HEK293 (cell line): ENCODE measurements around the gene C1orf52.

ENCODE experiments used
- EGR2 ChIP-seq: fragments of 450-650 bp; formaldehyde crosslinking; IDR thresholded peaks from 2 replicates; pipeline ENCODE4 v1.5.1; 2016; ENCODE audit warnings: low read depth, missing biosample characterization, missing genetic modification characterization
- HOXD13 ChIP-seq: sonication (generic); formaldehyde crosslinking; IDR thresholded peaks from 2 replicates; pipeline ENCODE4 v1.8.0; 2022; ENCODE audit warnings: missing genetic modification reagents, borderline replicate concordance
- KLF8 ChIP-seq: fragments of 450-650 bp; formaldehyde crosslinking; IDR thresholded peaks from 2 replicates; pipeline ENCODE4 v1.5.1; 2016; ENCODE audit warnings: missing biosample characterization, missing genetic modification characterization
- OVOL3 ChIP-seq: fragments of 450-650 bp; formaldehyde crosslinking; IDR thresholded peaks from 2 replicates; pipeline ENCODE4 v1.5.1; 2016; ENCODE audit warnings: missing biosample characterization, missing genetic modification characterization
- PRDM4 ChIP-seq: fragments of 450-650 bp; formaldehyde crosslinking; IDR thresholded peaks from 2 replicates; pipeline ENCODE4 v1.5.1; 2017; ENCODE audit warnings: missing biosample characterization, missing genetic modification characterization
- SCRT2 ChIP-seq: fragments of 450-650 bp; formaldehyde crosslinking; IDR thresholded peaks from 2 replicates; pipeline ENCODE4 v1.5.1; 2016; ENCODE audit warnings: missing biosample characterization, missing genetic modification characterization
- SP2 ChIP-seq: fragments of 450-650 bp; formaldehyde crosslinking; IDR thresholded peaks from 2 replicates; pipeline ENCODE4 v1.5.1; 2016; ENCODE audit warnings: missing biosample characterization, missing genetic modification characterization
- SP7 ChIP-seq: fragments of 450-650 bp; formaldehyde crosslinking; IDR thresholded peaks from 2 replicates; pipeline ENCODE4 v1.5.1; 2016; ENCODE audit warnings: missing biosample characterization, missing genetic modification characterization
- ZBTB1 ChIP-seq: fragments of 450-650 bp; formaldehyde crosslinking; IDR thresholded peaks from 2 replicates; pipeline ENCODE4 v1.5.1; 2016; ENCODE audit warnings: missing biosample characterization, missing genetic modification characterization
- ZBTB44 ChIP-seq: fragments of 450-650 bp; IDR thresholded peaks from 2 replicates; pipeline ENCODE4 v1.5.1; 2018; ENCODE audit warnings: missing biosample characterization, mild to moderate bottlenecking, missing genetic modification characterization
- ZFP37 ChIP-seq: fragments of 450-650 bp; formaldehyde crosslinking; IDR thresholded peaks from 2 replicates; pipeline ENCODE4 v1.5.1; 2016; ENCODE audit warnings: missing biosample characterization, missing genetic modification characterization
- ZNF148 ChIP-seq: fragments of 450-650 bp; formaldehyde crosslinking; IDR thresholded peaks from 2 replicates; pipeline ENCODE4 v1.5.0; 2017; ENCODE audit warnings: missing biosample characterization, missing genetic modification characterization, borderline replicate concordance
- ZNF175 ChIP-seq: fragments of 450-650 bp; formaldehyde crosslinking; IDR thresholded peaks from 2 replicates; pipeline ENCODE4 v1.5.1; 2016; ENCODE audit warnings: missing biosample characterization, missing genetic modification characterization
- ZNF211 ChIP-seq: fragments of 450-650 bp; formaldehyde crosslinking; IDR thresholded peaks from 2 replicates; pipeline ENCODE4 v1.5.1; 2016; ENCODE audit warnings: low read depth, missing biosample characterization, missing genetic modification characterization
- ZNF23 ChIP-seq: fragments of 450-650 bp; formaldehyde crosslinking; IDR thresholded peaks from 2 replicates; pipeline ENCODE4 v1.5.1; 2016; ENCODE audit warnings: missing biosample characterization, missing genetic modification characterization, borderline replicate concordance
- ZNF280D ChIP-seq: fragments of 450-650 bp; formaldehyde crosslinking; IDR thresholded peaks from 2 replicates; pipeline ENCODE4 v1.5.1; 2016; ENCODE audit warnings: missing biosample characterization, missing genetic modification characterization
- ZNF354C ChIP-seq: fragments of 450-650 bp; formaldehyde crosslinking; IDR thresholded peaks from 2 replicates; pipeline ENCODE4 v1.5.1; 2016; ENCODE audit warnings: missing biosample characterization, missing genetic modification characterization, low read depth, borderline replicate concordance
- ZNF37A ChIP-seq: fragments of 450-650 bp; IDR thresholded peaks from 2 replicates; pipeline ENCODE4 v1.5.1; 2018; ENCODE audit warnings: missing biosample characterization, missing genetic modification characterization
- ZNF394 ChIP-seq: fragments of 450-650 bp; formaldehyde crosslinking; IDR thresholded peaks from 2 replicates; pipeline ENCODE4 v1.5.1; 2016; ENCODE audit warnings: missing biosample characterization, missing genetic modification characterization, mild to moderate bottlenecking, moderate library complexity, borderline replicate concordance
- ZNF473 ChIP-seq: fragments of 450-650 bp; formaldehyde crosslinking; IDR thresholded peaks from 2 replicates; pipeline ENCODE4 v1.5.1; 2017; ENCODE audit warnings: missing biosample characterization, missing genetic modification characterization
- ZNF571 ChIP-seq: fragments of 450-650 bp; formaldehyde crosslinking; IDR thresholded peaks from 2 replicates; pipeline ENCODE4 v1.5.0; 2017; ENCODE audit warnings: missing biosample characterization, missing genetic modification characterization
- ZNF585B ChIP-seq: fragments of 450-650 bp; formaldehyde crosslinking; IDR thresholded peaks from 2 replicates; pipeline ENCODE4 v1.5.1; 2016; ENCODE audit warnings: missing biosample characterization, missing genetic modification characterization
- ZNF658 ChIP-seq: fragments of 450-650 bp; formaldehyde crosslinking; IDR thresholded peaks from 2 replicates; pipeline ENCODE4; 2016; ENCODE audit warnings: missing biosample characterization, missing genetic modification characterization
- ZNF670 ChIP-seq: fragments of 450-650 bp; formaldehyde crosslinking; IDR thresholded peaks from 2 replicates; pipeline ENCODE4 v1.5.1; 2016; ENCODE audit warnings: missing biosample characterization, missing genetic modification characterization, low read depth
- ZNF704 ChIP-seq: fragments of 450-650 bp; formaldehyde crosslinking; IDR thresholded peaks from 2 replicates; pipeline ENCODE4 v1.5.1; 2016; ENCODE audit warnings: missing biosample characterization, missing genetic modification characterization
- ZNF792 ChIP-seq: fragments of 450-650 bp; formaldehyde crosslinking; IDR thresholded peaks from 2 replicates; pipeline ENCODE4 v1.5.1; 2016; ENCODE audit warnings: missing biosample characterization, missing genetic modification characterization
- ZSCAN16 ChIP-seq: fragments of 450-650 bp; formaldehyde crosslinking; IDR thresholded peaks from 2 replicates; pipeline ENCODE4 v1.5.1; 2016; ENCODE audit warnings: missing biosample characterization, missing genetic modification characterization

The C1orf52 gene

GRCh38 chr1:85200463-85201339 lies 58.8 kb downstream of the C1orf52 start, which contains the start of gene SYDE2 (continued):
- TF ChIP-seq OVOL3 (no peak), ZNF658 (tag by site-specific recombination) (no peak), HOXD13 (no peak), ZNF670 (tag by site-specific recombination) (no peak), PRDM4 (tag by site-specific recombination) (no peak; the same call in 1 of the 2 replicates), KLF8 (peak; percentile 87), ZNF792 (tag by site-specific recombination) (no peak), ZSCAN16 (tag by site-specific recombination) (no peak), ZBTB1 (tag by site-specific recombination) (no peak), EGR2 (tag by site-specific recombination) (peak; percentile 91), ZNF585B (tag by site-specific recombination) (no peak), ZNF394 (tag by site-specific recombination) (no peak; the same call in 1 of the 2 replicates), SP2 (tag by site-specific recombination) (peak; percentile 86), ZNF473 (tag by site-specific recombination) (no peak), ZNF571 (tag by site-specific recombination) (no peak), SP7 (peak; percentile 19; the same call in 1 of the 2 replicates), ZFP37 (tag by site-specific recombination) (peak; percentile 82), ZNF704 (no peak), ZNF23 (no peak), ZBTB44 (tag by site-specific recombination) (peak; percentile 73; the same call in 1 of the 2 replicates), ZNF354C (tag by site-specific recombination) (no peak), ZNF175 (tag by site-specific recombination) (no peak), SCRT2 (tag by site-specific recombination) (peak; percentile 62; the same call in 1 of the 2 replicates), ZNF37A (no peak), ZNF148 (tag by site-specific recombination) (no peak), ZNF211 (no peak), ZNF280D (no peak)
